Measurements from ENCODE around the gene KLC3.

Gene KLC3

GRCh38 chr19:45356760-45357444 is 16.4 kb downstream of the KLC3 start:
- DNase-seq (ENCODE audit: low read depth): no peak
- no peak overlapping the region for H3K4me3 ChIP-seq (ENCODE audit: low read depth, low read length)
- TF ChIP-seq CTCF (conservative IDR thresholded peaks at IDR 0.05; ENCODE audit: low read depth, low read length): no peak

GRCh38 chr19:45357445-45357783 is 16.9 kb downstream of the KLC3 start:
- no peak for DNase-seq (ENCODE audit: low read depth)
- TF ChIP-seq CTCF (conservative IDR thresholded peaks at IDR 0.05; ENCODE audit: low read depth, low read length): no peak
- no peak overlapping the region for H3K4me3 ChIP-seq (ENCODE audit: low read depth, low read length)

- H3K4me3 ChIP-seq (ENCODE audit: low read depth, low read length): no peak overlapping the region
- no peak for DNase-seq (ENCODE audit: low read depth)
- no peak for TF ChIP-seq CTCF (conservative IDR thresholded peaks at IDR 0.05; ENCODE audit: low read depth, low read length)
Observed at GRCh38 chr19:45358213-45358792, 17.8 kb downstream of the KLC3 start.

- no peak for TF ChIP-seq CTCF (conservative IDR thresholded peaks at IDR 0.05; ENCODE audit: low read depth, low read length)
- DNase-seq (ENCODE audit: low read depth): no peak
Observed at GRCh38 chr19:45361608-45362007, 21.1 kb downstream of the KLC3 start.

GRCh38 chr19:45362291-45362690 is 21.7 kb downstream of the KLC3 start:
- DNase-seq (ENCODE audit: low read depth): no peak
- no peak for TF ChIP-seq CTCF (conservative IDR thresholded peaks at IDR 0.05; ENCODE audit: low read depth, low read length)
- H3K4me3 ChIP-seq (ENCODE audit: low read depth, low read length): no peak overlapping the region

More at GRCh38 chr19:45361608-45362007, 21.1 kb downstream of the KLC3 start:
- H3K4me3 ChIP-seq (ENCODE audit: low read depth, low read length): no peak overlapping the region

- H3K4me3 ChIP-seq (ENCODE audit: low read depth, low read length): no peak overlapping the region
- TF ChIP-seq CTCF (conservative IDR thresholded peaks at IDR 0.05; ENCODE audit: low read depth, low read length): no peak
- DNase-seq (ENCODE audit: low read depth): no peak
Observed at GRCh38 chr19:45363861-45364459, 23.4 kb downstream of the KLC3 start.

- TF ChIP-seq CTCF (conservative IDR thresholded peaks at IDR 0.05; ENCODE audit: low read depth, low read length): no peak
- H3K4me3 ChIP-seq (ENCODE audit: low read depth, low read length): no peak overlapping the region
- no peak for DNase-seq (ENCODE audit: low read depth)
Observed at GRCh38 chr19:45364696-45365095, 24.1 kb downstream of the KLC3 start.
